GM19193 (cell line): ENCODE data around the gene NDUFAF2.

Experiments used
- POLR2A ChIP-seq: IDR thresholded peaks from 4 replicates; pipeline ENCODE4 v1.6.1; 2011; ENCODE audit not compliant: insufficient read depth, insufficient read length; ENCODE audit errors: extremely low read depth

The NDUFAF2 gene

DNA sequence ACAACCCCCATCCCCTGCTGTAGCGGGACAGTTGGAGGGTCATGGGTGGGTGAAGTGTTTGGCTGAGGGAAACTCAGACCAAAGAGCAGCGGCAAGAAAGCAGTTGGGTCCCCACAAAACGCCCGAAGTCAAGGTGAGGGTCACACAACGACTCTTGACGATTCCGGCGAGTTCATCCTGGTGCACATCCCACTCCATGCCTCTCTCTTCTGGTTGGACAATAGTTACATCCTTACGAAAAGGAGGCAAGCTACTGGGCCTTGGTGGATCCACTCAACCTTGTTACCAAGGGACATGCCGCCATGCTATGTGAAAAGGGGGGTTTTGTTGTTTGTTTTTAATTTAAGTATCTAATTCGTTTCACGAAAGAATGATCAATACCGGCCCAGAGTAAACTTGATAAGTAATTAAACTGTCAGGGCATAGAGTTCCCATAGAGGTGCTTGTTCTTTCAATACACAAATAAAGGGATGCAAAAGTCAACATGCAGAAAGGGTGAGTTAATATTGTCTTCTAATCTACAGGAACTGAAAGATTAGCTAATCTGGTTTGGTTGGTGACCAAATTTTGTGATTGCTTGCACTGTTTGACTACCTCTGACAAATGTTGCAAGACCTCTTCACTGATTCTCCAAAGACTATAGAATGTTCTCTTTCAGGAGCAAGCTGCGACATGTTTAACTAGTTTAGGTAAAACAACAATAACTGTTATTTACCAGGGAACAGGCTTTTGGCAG, 218.0 kb downstream of the NDUFAF2 start:
- no peak for TF ChIP-seq POLR2A

- no peak for TF ChIP-seq POLR2A
These were observed 218.9 kb downstream of the NDUFAF2 start for GRCh38 chr5:61163905-61164304.

- no peak for TF ChIP-seq POLR2A
These were observed 222.4 kb downstream of the NDUFAF2 start for GRCh38 chr5:61167382-61167781.

GRCh38 chr5:61168951-61169350, 223.9 kb downstream of the NDUFAF2 start:
- TF ChIP-seq POLR2A, result no peak

DNA sequence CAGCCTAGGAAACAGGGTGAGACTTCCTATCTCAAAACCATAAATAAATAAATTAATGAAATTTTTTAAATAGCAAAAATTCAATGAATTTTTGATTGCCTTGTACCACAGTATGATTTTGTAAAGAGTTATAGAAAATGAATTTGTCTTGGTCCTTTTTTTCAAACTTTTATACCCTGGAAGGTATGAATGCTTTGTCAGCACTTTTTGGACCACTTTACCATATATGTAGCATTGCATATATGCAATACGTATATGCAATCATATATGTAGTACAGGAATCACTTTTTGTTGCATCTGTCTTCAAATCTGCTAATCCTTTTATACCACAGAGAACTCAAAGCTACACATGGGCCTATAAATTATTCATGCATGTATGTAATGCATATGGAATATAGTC, 226.5 kb downstream of the NDUFAF2 start:
- no peak for TF ChIP-seq POLR2A

DNA sequence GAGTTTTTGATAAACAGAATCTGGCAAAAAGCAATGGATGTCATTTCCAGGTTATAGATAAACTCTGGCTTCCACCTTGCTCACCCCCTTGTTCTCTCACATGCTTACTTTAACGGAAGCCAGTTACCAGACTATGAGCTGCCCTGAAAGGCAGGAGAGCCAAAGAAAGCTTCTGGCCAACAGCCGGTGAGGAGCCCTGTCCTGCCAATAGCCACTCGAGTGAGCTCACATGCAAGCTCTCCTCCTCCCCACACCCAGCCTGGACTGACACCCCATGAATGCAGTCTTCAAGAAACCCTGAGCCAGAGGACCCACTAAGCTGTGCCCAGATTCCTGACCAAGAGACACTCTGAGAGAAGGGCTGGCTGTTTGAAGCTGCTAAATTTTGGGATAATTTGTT, 231.6 kb downstream of the NDUFAF2 start:
- no peak for TF ChIP-seq POLR2A

GRCh38 chr5:61177070-61177469, 232.1 kb downstream of the NDUFAF2 start:
- TF ChIP-seq POLR2A, result no peak

DNA sequence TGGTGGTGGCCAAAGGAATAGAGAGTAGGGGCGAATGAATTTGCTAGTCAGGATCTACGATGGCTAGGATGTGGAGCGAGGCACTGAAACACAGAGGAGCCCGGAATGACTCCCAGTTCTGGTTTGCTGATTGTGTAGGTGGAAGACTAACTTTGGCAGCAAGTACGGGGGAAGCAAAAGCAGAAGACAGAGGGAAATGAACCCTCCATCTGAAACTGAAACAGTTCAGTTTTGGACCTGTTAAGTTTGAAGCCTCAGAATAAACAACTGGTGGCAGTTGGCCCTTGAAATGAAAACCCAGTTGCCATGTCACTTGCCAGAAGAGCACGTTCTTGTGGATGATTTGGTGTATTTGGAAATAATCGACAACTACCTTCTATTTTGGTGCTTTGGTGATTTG, 232.7 kb downstream of the NDUFAF2 start:
- TF ChIP-seq POLR2A, result no peak

DNA sequence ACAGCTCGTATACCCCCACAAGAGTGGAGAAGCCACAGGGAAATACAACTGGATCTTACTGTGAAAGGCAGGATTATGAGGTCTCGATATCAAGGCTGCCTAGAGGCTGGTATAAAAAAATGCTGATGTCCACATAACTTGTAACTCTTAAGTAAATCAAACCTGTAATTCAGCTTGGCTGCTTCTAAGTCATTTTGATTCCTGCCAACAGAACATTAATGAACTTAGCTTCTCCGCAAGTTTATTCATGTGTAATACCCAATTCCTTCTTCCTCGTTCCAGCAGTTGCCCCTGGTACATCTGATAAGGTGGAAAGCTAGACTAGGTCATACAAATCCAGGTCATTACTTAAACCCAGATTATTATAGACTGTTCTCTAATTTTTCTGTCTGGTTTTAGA, 233.7 kb downstream of the NDUFAF2 start:
- no peak for TF ChIP-seq POLR2A

GRCh38 chr5:61180886-61181285, 235.9 kb downstream of the NDUFAF2 start:
- TF ChIP-seq POLR2A, result no peak

GRCh38 chr5:61182449-61182848, 237.4 kb downstream of the NDUFAF2 start:
- no peak for TF ChIP-seq POLR2A

- no peak for TF ChIP-seq POLR2A
These were observed 238.5 kb downstream of the NDUFAF2 start for GRCh38 chr5:61183538-61183937.

GRCh38 chr5:61184708-61185107, 239.7 kb downstream of the NDUFAF2 start:
- TF ChIP-seq POLR2A, result no peak

- TF ChIP-seq POLR2A, result no peak
These were observed 241.6 kb downstream of the NDUFAF2 start for GRCh38 chr5:61186634-61187033.

GRCh38 chr5:61198606-61199005, 253.6 kb downstream of the NDUFAF2 start:
- TF ChIP-seq POLR2A, result no peak

GRCh38 chr5:61200582-61201155, 255.7 kb downstream of the NDUFAF2 start:
- no peak for TF ChIP-seq POLR2A
